Measurements from ENCODE around the gene EMILIN1.

Gene EMILIN1

DNA sequence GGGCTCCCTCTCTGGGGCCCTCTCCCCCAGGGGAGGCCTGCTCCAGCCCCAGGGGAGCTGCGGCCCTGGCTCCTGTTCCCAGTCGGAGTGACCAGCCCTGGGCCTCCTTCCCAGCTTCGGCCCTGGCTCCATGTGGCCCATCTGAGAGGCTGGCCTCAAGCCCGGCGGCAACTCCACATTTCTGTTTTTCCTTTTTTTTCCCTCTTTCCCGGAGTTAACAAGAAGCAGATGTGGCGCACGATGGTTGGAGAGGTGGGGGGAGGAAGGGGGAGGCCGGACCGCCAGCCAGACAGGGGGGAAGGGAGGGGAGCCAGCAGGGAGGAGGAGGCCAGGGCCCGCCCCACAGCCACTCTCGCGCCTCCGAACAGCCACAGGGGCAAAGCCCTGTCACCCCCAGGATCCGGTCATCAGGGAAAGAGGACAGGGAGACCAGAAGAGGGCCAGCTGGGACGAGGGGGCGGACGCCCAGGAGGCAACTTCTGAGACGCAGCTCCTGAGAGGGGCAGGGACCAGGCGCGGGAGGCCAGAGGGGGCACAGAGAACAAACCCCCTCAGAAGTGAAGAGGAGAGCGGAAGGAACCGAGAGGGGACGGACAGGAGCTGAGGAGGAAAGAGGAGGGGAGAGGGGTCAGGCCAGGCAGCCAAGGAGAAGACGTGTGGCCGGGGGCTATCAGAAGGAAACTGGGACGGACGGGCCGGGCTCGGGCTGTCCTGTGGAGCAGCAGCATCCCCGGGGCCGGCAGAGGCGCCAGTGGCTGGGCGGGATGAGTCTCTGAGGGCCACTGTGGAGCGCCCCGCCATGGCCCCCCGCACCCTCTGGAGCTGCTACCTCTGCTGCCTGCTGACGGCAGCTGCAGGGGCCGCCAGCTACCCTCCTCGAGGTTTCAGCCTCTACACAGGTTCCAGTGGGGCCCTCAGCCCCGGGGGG lies at the start of gene EMILIN1:
EMILIN1 (plus strand) TSS at position 349 of the 928 bp plus-strand sequence; CDS start at position 800, 451 bp downstream.
- no peak for DNase-seq

GRCh38 chr2:27029051-27029450 lies 49.4 kb upstream of the EMILIN1 start:
- no peak for DNase-seq

GRCh38 chr2:27032495-27033252 lies 45.7 kb upstream of the EMILIN1 start, which contains the start of gene TMEM214:
TSS of gene TMEM214 (plus strand) at chr2:27032965. CDS start at chr2:27033016, 51 bp downstream.
- peak; percentile 87 for DNase-seq

- no peak for DNase-seq
Observed at GRCh38 chr2:27033253-27033852, 45.1 kb upstream of the EMILIN1 start.

DNA sequence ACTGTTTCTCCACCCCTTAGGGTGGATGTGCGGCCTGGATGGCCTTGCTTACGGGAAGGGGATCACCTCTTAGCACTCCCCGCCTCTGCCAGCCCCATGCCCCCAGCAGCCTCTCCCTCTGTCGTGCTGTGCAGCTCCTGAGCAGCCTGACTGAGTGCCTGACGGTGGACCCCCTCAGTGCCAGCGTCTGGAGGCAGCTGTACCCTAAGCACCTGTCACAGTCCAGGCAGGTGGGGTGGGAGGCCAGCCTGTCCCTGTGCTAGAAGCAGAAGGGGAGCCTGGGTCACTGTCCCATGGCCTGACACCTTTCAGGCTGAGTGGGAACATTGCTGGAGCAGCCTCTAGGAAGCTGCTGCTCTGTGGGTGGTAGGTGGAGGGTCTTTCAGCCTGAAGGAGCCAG lies 40.4 kb upstream of the EMILIN1 start:
- DNase-seq, result no peak

DNA sequence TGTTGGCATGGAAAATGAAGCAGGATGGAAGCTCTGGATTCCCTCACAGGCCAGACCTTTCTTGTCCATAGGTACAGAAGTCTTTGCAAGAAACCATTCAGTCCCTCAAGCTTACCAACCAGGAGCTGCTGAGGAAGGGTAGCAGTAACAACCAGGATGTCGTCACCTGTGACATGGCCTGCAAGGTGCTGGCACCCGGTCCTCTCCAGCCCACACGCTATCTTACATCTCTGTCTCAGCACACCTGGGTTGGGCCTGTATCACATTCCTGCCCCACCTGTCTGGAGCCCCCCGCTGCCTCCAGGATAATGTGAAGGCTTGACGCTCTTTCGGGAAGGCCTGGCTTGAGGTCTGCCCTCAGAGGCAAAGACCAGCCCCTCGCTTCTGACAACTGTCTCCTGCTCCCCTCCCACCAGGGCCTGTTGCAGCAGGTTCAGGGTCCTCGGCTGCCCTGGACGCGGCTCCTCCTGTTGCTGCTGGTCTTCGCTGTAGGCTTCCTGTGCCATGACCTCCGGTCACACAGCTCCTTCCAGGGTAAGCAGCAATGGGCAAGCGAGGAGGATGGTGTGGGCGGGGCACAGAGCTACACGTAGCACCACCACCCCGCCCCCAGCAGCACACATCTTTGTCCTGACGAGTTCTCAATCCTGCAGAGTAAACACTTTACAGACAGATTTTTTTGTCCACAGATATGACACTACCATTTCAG lies 39.6 kb upstream of the EMILIN1 start:
- no peak for DNase-seq

DNA sequence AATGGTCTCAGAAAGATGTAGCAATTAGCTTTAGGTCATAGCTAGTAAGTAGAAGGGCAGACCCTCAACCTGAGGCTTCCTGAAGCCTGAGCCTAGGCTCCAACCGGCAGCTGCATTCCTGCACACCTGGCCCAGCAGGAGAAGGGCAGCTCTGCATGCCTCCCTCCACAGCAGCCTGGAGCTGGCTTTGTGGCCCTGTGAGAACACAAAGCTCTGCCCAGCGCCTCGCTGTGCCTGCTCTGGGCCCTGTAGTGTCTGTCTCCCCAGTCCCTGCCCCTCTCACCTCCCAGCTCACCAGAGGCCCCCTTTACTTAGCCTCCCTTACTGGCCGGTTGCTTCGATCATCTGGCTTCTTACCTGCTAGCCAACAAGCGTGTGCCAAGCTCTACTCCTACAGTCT lies 39.0 kb upstream of the EMILIN1 start:
- DNase-seq, result no peak

DNA sequence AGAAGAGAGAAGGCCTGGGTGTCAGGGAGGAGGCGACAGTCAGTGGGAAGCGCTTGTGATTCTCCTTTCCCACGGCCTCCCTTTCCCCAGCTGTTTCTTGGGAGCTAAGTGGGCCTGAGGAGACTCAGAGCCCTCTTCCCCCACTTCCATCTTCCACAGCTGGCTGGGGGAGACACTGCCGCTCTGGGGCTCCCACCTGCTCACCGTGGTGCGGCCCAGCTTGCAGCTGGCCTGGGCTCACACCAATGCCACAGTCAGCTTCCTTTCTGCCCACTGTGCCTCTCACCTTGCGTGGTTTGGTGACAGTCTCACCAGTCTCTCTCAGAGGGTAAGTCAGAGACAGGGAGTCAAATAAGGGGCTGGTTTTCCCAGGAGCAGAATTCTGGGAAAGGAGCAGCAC lies 38.5 kb upstream of the EMILIN1 start:
- no peak for DNase-seq

GRCh38 chr2:27040282-27040681 lies 38.1 kb upstream of the EMILIN1 start:
- no peak for DNase-seq

DNA sequence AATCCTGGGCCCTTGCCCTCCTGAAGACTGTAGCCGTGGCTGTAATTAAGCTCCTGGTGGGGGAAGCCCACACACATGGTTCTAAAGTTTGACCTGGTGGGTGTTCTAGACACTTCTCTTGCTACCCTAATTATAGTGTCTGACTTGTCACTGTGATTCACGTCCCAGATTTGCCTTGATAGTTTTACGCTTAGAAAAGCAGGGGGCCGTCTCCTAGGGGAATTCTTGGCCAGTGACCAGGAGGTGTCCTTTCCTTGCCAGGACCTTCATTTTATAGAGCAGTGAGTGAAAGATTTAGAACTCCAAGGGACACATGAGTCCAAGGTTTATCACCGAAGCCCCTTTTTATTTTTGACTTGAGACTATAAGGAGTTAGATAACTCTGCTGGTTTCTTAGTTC lies 36.7 kb upstream of the EMILIN1 start:
- DNase-seq, result no peak

GRCh38 chr2:27042159-27042661 lies 36.2 kb upstream of the EMILIN1 start:
- no peak for DNase-seq

DNA sequence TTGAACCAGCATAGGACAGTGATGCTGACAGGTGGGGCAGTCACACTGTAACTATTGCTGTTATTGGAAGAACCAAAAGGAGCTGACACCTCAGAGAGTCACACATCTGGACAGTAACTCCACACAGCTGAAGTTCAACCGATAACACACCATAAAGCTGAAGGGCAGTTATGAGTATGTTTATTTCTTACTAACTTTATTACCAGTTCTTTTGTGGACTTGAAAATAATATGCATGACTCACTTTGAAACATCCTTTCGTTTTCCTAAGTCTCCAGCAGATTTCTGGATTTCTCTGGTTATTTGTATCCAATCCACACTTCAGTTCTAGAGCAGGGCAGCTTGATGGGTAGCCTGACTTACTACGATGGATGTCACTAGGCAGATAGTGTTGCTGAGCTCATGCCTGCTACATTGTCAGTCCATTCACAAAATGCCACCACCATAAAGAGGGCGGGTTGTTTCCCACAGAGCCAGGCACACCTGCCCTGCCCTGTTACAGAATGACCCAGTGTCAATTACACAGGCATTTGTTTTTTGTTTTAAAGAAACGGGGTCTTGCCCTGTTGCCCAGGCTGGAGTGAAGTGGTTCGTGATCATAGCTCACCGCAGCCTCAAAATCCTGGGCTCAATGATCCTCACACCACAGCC lies 35.3 kb upstream of the EMILIN1 start:
- no peak for DNase-seq

DNA sequence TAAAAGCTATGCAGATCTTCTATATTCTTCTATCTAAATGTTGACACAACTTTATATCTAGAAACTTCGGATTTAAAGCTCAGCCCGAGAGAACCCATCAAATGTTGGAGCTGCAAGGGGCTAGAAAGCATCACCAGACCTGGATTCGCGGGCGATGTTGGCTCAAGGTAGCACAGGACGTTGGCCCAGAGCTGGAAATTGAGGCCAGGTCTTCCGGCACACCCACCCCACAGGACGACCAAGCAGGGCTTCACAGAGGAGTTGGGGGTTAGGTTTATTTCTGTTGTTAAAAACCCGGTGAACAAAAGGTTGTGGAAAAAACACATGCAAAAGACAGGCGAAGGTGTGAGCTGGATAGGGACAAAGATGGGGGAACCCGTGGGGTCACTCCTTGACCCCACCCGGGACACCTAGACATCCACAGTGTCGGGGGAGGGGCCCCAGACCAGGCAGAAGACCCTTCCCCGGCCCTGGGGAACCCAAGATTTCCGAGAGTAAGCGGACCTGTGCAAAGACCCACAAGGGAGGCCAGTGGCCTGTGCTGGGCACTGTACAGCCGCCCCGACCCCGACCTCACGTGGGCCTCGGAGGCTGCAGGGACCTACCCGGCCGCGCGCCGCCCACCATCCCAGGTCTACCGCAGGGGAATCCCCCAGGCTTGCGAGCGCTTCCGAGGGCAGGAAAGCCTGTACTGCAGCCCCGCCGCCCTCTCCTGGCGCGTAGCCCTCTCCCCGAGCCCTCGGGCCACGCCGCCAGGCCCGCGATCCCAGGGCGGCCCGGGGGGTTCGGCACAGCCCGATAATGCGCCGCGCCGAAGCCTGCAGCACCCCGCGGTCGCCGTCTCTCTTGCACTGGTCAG lies 28.8 kb upstream of the EMILIN1 start:
- no peak for DNase-seq

DNA sequence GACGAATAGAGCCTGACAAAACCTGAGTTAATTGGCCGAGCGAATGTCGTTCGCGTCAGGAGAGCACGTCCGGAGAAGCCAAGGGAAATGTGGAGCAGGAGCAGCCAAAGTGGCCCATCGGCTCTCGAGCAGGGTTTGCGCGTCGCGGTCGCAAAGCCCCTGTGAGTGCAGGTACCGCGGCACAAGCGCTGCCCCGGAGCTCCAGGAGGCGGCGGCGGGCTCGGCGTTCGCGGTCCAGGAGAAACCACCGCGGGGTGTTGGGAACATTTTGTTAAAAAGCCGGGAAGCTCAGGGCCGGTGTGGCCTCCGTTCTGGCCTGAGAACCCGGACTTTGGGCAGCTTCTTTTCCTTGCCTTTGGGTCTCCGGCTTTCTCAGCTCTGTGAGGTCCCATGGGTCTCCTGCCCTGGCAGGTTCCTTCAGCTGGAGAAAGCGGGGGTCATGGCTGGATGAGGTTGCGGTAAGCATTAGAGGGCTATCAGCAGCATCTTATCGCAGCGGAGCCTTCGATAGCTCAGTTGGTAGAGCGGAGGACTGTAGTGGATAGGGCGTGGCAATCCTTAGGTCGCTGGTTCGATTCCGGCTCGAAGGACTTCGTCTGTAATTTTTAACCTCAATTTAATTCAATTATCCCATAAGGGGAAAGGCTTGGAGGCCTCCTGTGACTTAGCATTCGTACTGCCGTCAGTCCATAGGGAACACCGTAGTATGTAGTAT lies 28.0 kb upstream of the EMILIN1 start:
- peak; percentile 84 for DNase-seq

DNA sequence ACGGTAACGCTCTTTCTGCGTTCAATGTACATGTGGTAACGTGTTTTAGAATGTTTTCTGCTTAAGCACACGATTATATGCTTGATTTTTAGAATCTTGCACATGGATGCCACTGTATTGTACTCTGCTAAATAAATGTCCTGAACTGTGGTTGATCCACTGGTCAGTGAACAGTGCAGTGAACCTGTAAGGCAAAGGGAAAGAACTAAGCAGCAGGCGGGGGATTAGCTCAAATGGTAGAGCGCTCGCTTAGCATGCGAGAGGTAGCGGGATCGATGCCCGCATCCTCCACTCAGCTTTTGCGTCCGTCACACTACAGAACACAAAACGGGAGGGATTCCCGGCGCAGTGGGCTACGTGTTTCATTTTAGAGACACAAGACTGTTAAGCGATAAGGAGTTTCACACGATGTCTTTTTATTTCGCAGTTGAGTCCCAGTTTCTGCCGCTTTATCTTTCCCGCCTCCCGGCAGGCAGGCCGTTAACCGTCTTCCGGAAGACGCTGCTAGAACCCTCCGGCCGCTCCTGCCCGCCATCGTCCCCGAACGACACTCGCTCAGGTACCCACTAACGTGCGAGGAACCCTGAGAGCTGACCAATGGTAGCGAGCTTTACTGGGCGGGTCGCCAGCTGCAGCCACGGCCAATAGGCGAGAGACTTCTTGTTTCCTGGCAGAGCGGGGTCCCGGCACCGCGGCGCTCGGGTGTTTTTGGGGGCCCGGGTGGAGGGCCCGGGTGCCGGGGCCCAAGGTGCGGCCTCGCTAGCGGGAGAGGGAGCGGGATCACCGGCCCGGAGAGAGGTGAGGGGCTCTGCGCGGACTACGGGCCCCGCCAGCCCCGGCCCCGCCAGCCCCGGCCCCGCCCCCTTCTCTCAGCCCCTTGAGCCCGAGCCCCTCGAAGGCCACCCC lies 27.2 kb upstream of the EMILIN1 start, which contains the start of gene AGBL5:
AGBL5 (plus strand) TSS at position 673 of the 906 bp plus-strand sequence. CDS start 1,291 bp downstream, outside the sequence.
- DNase-seq, result peak; percentile 85

- DNase-seq, result no peak
Observed at GRCh38 chr2:27051902-27052645, 26.3 kb upstream of the EMILIN1 start.

DNA sequence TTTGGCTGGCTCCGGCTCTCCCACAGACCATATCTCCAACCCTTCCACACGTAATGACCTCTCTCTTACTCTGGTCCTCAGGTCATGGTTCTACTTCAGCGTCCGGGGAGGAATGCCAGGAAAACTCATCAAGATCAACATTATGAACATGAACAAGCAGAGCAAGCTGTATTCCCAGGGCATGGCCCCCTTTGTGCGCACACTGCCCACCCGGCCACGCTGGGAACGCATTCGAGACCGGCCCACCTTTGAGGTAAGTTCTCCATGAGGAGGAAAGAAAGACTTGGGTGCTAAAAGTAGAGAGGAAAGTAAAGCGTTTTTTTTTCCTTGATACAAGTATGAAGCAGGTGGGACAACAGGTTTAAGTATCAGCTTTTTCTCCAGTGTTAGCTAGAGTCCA lies 25.1 kb upstream of the EMILIN1 start:
- DNase-seq, result no peak

DNA sequence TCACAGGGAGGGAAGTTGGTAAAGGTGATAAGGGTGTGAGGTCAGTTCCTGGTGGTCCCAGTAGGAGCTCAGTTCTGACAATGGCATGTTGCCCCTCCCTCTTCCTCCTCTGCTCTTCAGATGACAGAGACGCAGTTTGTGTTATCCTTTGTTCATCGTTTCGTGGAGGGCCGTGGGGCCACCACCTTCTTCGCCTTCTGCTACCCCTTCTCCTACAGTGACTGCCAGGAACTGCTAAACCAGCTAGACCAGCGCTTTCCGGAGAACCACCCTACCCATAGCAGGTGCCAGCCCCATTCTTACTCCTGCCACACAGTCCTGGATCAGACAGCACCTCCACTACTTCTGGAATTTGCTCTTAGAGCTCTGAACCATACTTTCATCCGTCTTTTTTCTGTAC lies 24.6 kb upstream of the EMILIN1 start:
- no peak for DNase-seq

All from NCI-H226 (cell line).